RWPE2 (cell line): ENCODE results near the gene CDC40.

Experiments used
- ATAC-seq: fragments of 200-7000 bp; cut with Tn5 transposase; 3 replicates; pipeline ENCODE4 v1.9.1; 2021; ENCODE audit warnings: low read depth
- DNase-seq: peaks from one replicate; pipeline ENCODE4 v3.0.0-alpha.2; 2020; ENCODE audit warnings: low spot score
- H3K27ac ChIP-seq: fragments of 450-650 bp; 2 replicates; pipeline ENCODE4 v1.5.1; 2017; ENCODE audit warnings: mild to moderate bottlenecking; ENCODE audit not compliant: poor library complexity, severe bottlenecking
- H3K27me3 ChIP-seq: fragments of 250-450 bp; sonication (Bioruptor Pico); 2 replicates; pipeline ENCODE4 v1.5.1; 2021; ENCODE audit warnings: mild to moderate bottlenecking, moderate library complexity; ENCODE audit not compliant: insufficient read depth, poor library complexity, severe bottlenecking
- H3K36me3 ChIP-seq: fragments of 250-450 bp; sonication (Bioruptor Pico); 2 replicates; pipeline ENCODE4 v1.5.1; 2020; ENCODE audit warnings: low read depth, mild to moderate bottlenecking, moderate library complexity
- H3K4me1 ChIP-seq: fragments of 250-450 bp; sonication (Bioruptor Pico); 2 replicates; pipeline ENCODE4 v1.5.1; 2021; ENCODE audit warnings: mild to moderate bottlenecking, moderate library complexity; ENCODE audit not compliant: insufficient read depth, poor library complexity, severe bottlenecking
- H3K4me3 ChIP-seq: fragments of 250-450 bp; sonication (Bioruptor Pico); 2 replicates; pipeline ENCODE4 v1.5.1; 2021; ENCODE audit warnings: mild to moderate bottlenecking, moderate library complexity; ENCODE audit not compliant: severe bottlenecking
- H3K9me3 ChIP-seq: fragments of 250-450 bp; sonication (Bioruptor Pico); 2 replicates; pipeline ENCODE4 v1.5.1; 2021; ENCODE audit warnings: mild to moderate bottlenecking, moderate library complexity; ENCODE audit not compliant: severe bottlenecking
- CTCF ChIP-seq: fragments of 450-650 bp; IDR thresholded peaks from one replicate; pipeline ENCODE4 v1.5.1; 2017; ENCODE audit warnings: mild to moderate bottlenecking, moderate library complexity; ENCODE audit not compliant: poor library complexity, severe bottlenecking

The CDC40 gene

GRCh38 chr6:110277100-110277665, 97.0 kb downstream of the CDC40 start:
- DNase-seq (no peak), ATAC-seq (no peak)
- H3K36me3 ChIP-seq = no peaks in the 10 kb centered on the region
- no peak overlapping the region for H3K4me3 ChIP-seq
- no peak overlapping the region for H3K27ac ChIP-seq
- H3K27me3 ChIP-seq = peaks cover 9% of the 10 kb centered on the region
- H3K4me1 ChIP-seq = no peaks in the 10 kb centered on the region
- no peak for TF ChIP-seq CTCF
- no peaks in the 10 kb centered on the region for H3K9me3 ChIP-seq
